ENCODE measurements around the gene OAS2. TPM values are rescaled to one million over a fixed set of nuclear protein-coding genes. Genes with fewer than 3 reads are reported as not detected.

The OAS2 gene
- total and polyA plus RNA-seq, 2 donors (not counting 1 experiment from before 2014, with no cell fraction given): 31.6 to 59.3 TPM

DNA sequence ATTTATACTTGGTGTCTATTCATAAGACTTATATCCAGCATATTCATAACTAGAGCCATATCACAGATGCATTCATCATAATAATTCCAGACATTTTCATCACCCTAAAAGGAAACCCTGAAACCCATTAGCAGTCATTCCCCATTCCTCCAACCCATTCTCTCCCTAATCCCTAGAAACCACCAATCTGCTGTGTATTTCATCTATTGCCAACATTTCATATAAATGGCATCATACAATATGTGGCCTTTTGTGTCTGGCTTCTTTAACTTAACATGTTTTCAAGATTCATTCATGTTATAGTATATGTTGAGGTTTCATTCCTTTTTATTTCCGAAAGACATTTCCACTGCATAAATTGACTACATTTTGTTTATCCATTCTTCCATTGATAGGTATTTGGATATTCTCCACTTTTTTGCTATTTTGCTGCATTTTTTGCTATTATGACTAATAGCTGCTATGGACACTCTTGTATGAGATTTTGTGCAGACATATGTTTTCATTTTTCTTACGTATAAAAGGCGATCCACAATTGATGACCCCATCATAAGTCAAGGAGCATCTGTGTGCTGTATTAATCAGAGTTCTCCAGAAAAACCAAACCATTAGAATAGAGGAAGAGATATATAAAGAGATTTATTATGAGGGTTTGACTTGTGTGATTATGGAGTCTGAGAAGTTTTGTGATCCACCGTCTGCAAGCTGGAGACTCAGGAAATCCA is 5.1 kb upstream of the OAS2 start:
- H2AFZ ChIP-seq (ENCODE audit: insufficient read depth, low read depth, low read length, poor library complexity, severe bottlenecking): peak overlapping the region; percentile 48
- H3K36me3 ChIP-seq (replicated peaks in 1 of 2; ENCODE audit: control extremely low read depth in 1 of 2, control insufficient read depth in 1 of 2, extremely low read depth in 1 of 2, insufficient read depth in 2 of 2, low read length in 1 of 2): peaks cover 0 to 18% of the 10 kb centered on the region in 2 experiments
- peaks cover 17% of the 10 kb centered on the region for H3K79me2 ChIP-seq (ENCODE audit: control insufficient read depth, insufficient read depth, low read length)
- no peak overlapping the region for H3K4me2 ChIP-seq (replicated peaks; ENCODE audit: low read depth, low read length, poor library complexity, severe bottlenecking)
- H3K4me1 ChIP-seq (ENCODE audit: control insufficient read depth in 2 of 2, insufficient read depth in 2 of 2, low read length in 2 of 2): peaks cover 7 to 17% of the 10 kb centered on the region in 2 donors
- POLR2A ChIA-PET: no interaction called here
- H3K4me3 Mint-ChIP-seq: no peak overlapping the region
- no peak for TF ChIP-seq EZH2 (IDR thresholded peaks at IDR 0.05; ENCODE audit: borderline replicate concordance, insufficient read depth, low read depth, low read length, poor library complexity, severe bottlenecking)
- TF ChIP-seq, protein P1, sequence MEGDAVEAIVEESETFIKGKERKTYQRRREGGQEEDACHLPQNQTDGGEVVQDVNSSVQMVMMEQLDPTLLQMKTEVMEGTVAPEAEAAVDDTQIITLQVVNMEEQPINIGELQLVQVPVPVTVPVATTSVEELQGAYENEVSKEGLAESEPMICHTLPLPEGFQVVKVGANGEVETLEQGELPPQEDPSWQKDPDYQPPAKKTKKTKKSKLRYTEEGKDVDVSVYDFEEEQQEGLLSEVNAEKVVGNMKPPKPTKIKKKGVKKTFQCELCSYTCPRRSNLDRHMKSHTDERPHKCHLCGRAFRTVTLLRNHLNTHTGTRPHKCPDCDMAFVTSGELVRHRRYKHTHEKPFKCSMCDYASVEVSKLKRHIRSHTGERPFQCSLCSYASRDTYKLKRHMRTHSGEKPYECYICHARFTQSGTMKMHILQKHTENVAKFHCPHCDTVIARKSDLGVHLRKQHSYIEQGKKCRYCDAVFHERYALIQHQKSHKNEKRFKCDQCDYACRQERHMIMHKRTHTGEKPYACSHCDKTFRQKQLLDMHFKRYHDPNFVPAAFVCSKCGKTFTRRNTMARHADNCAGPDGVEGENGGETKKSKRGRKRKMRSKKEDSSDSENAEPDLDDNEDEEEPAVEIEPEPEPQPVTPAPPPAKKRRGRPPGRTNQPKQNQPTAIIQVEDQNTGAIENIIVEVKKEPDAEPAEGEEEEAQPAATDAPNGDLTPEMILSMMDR (IDR thresholded peaks at IDR 0.05): no peak
- no peaks in the 10 kb centered on the region for H3K27me3 ChIP-seq (replicated peaks in 1 of 4; ENCODE audit: control extremely low read depth in 1 of 4, control insufficient read depth in 3 of 4, insufficient read depth in 4 of 4, low read length in 3 of 4)
- no peak overlapping the region for H3K4me3 ChIP-seq (ENCODE audit: control extremely low read depth in 1 of 5, extremely low read depth in 1 of 5, insufficient read depth in 1 of 5, low read depth in 2 of 5, low read length in 4 of 5)
- intact Hi-C loops (cut with micrococcal nuclease): no loop called here
- WGBS (ENCODE audit: insufficient coverage): 9% methylated on average over 1 of the region's 4 CpGs
- CTCF ChIA-PET: interaction anchor here (0.8 to 1.3 kb wide), 2 partner anchors 17 to 73 kb away, joined by 3 read pairs; no protein-coding TSS in a partner anchor
- no peaks in the 10 kb centered on the region for H3K27me3 Mint-ChIP-seq
- no peaks in the 10 kb centered on the region for H3K9me3 Mint-ChIP-seq (ENCODE audit: insufficient read depth)
- peak overlapping the region; percentile 67 for H3K27ac Mint-ChIP-seq
- H3K9ac ChIP-seq (ENCODE audit: low read length): no peak overlapping the region
- ATAC-seq (ENCODE audit: low read depth): no peak
- H3K4me1 Mint-ChIP-seq: peaks cover 18% of the 10 kb centered on the region
- H3K27ac ChIP-seq (ENCODE audit: low read length in 2 of 2): no peak overlapping the region
- no peaks in the 10 kb centered on the region for H3K9me3 ChIP-seq (ENCODE audit: control extremely low read depth in 1 of 3, control insufficient read depth in 2 of 3, insufficient read depth in 1 of 3, low read length in 2 of 3)
- DNase-seq: no peak
- H4K20me1 ChIP-seq (ENCODE audit: control insufficient read depth, insufficient read depth, low read length, poor library complexity, severe bottlenecking): no peaks in the 10 kb centered on the region

DNA sequence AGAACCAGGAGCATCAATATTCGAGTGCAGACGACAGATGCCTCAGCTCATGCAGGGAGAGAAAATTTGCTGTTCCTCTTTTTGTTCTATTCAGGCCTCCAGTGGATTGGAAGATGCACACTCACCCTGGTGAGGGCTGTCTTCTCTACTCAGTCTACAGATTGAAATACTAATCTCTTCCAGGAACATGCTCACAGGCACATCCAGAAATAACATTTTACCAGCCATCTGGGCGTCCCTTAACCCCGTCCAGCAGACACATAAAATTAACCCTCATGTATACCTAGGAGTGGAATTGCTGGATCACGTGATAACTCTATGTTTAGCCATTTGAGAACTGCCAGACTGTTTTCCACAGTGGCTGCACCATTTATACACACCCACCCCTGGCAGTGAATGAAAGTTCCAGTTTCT is 4.5 kb upstream of the OAS2 start:
- H3K4me2 ChIP-seq (replicated peaks; ENCODE audit: low read depth, low read length, poor library complexity, severe bottlenecking): no peak overlapping the region
- ATAC-seq (ENCODE audit: low read depth): no peak
- WGBS (ENCODE audit: insufficient coverage): 20% methylated on average over 5 of the region's 5 CpGs
- peaks cover 22% of the 10 kb centered on the region for H3K4me1 Mint-ChIP-seq
- H3K4me3 Mint-ChIP-seq: no peak overlapping the region
- peak overlapping the region; percentile 48 for H2AFZ ChIP-seq (ENCODE audit: insufficient read depth, low read depth, low read length, poor library complexity, severe bottlenecking)
- H4K20me1 ChIP-seq (ENCODE audit: control insufficient read depth, insufficient read depth, low read length, poor library complexity, severe bottlenecking): no peaks in the 10 kb centered on the region
- peak; percentile 38 for DNase-seq
- peak overlapping the region; percentile 67 for H3K27ac Mint-ChIP-seq
- H3K27ac ChIP-seq (ENCODE audit: low read length in 2 of 2): no peak overlapping the region
- H3K27me3 ChIP-seq (replicated peaks in 1 of 4; ENCODE audit: control extremely low read depth in 1 of 4, control insufficient read depth in 3 of 4, insufficient read depth in 4 of 4, low read length in 3 of 4): no peaks in the 10 kb centered on the region
- H3K4me1 ChIP-seq (ENCODE audit: control insufficient read depth in 2 of 2, insufficient read depth in 2 of 2, low read length in 2 of 2): peaks cover 7 to 17% of the 10 kb centered on the region in 2 donors
- intact Hi-C loops (cut with micrococcal nuclease): no loop called here
- ChIA-PET CTCF (interaction anchor here (0.8 to 1.3 kb wide), 2 partner anchors 17 to 74 kb away, joined by 3 read pairs; no protein-coding TSS in a partner anchor), POLR2A (no interaction called here)
- no peak overlapping the region for H3K9ac ChIP-seq (ENCODE audit: low read length)
- no peaks in the 10 kb centered on the region for H3K9me3 Mint-ChIP-seq (ENCODE audit: insufficient read depth)
- H3K27me3 Mint-ChIP-seq: no peaks in the 10 kb centered on the region
- peaks cover 22% of the 10 kb centered on the region for H3K79me2 ChIP-seq (ENCODE audit: control insufficient read depth, insufficient read depth, low read length)
- H3K36me3 ChIP-seq (replicated peaks in 1 of 2; ENCODE audit: control extremely low read depth in 1 of 2, control insufficient read depth in 1 of 2, extremely low read depth in 1 of 2, insufficient read depth in 2 of 2, low read length in 1 of 2): peaks cover 0 to 16% of the 10 kb centered on the region in 2 experiments
- no peaks in the 10 kb centered on the region for H3K9me3 ChIP-seq (ENCODE audit: control extremely low read depth in 1 of 3, control insufficient read depth in 2 of 3, insufficient read depth in 1 of 3, low read length in 2 of 3)
- no peak overlapping the region for H3K4me3 ChIP-seq (ENCODE audit: control extremely low read depth in 1 of 5, extremely low read depth in 1 of 5, insufficient read depth in 1 of 5, low read depth in 2 of 5, low read length in 4 of 5)
- TF ChIP-seq, protein P1 (IDR thresholded peaks at IDR 0.05): no peak
- no peak for TF ChIP-seq EZH2 (IDR thresholded peaks at IDR 0.05; ENCODE audit: borderline replicate concordance, insufficient read depth, low read depth, low read length, poor library complexity, severe bottlenecking)
